Chondrocyte (in vitro differentiated cells): Measurements from ENCODE around the gene NYNRIN. TPM values are rescaled to one million over a fixed set of nuclear protein-coding genes. Genes with fewer than 3 reads are reported as not detected.

Experiments used
- DNase-seq: peaks from one replicate; pipeline ENCODE4 v3.0.0; 2021; ENCODE audit warnings: mixed read lengths, low spot score
- H3K27ac Mint-ChIP-seq: one replicate; pipeline ENCODE4 v1.8.0; 2021; ENCODE audit warnings: mild to moderate bottlenecking, moderate library complexity, mixed read lengths; ENCODE audit not compliant: unreplicated experiment
- H3K27me3 Mint-ChIP-seq: 2 replicates; pipeline ENCODE4 v1.8.0; 2021; ENCODE audit warnings: low read depth, mixed read lengths
- H3K36me3 Mint-ChIP-seq: 2 replicates; pipeline ENCODE4 v1.8.0; 2021; ENCODE audit warnings: low read depth, mixed read lengths
- H3K4me1 Mint-ChIP-seq: 2 replicates; pipeline ENCODE4 v1.8.0; 2021; ENCODE audit warnings: low read depth, mild to moderate bottlenecking, mixed read lengths
- H3K4me3 Mint-ChIP-seq: one replicate; pipeline ENCODE4 v1.8.0; 2021; ENCODE audit warnings: mild to moderate bottlenecking, moderate library complexity, mixed read lengths; ENCODE audit not compliant: unreplicated experiment
- H3K9me3 Mint-ChIP-seq: 2 replicates; pipeline ENCODE4 v1.8.0; 2021; ENCODE audit warnings: low read depth, mixed read lengths
- CTCF ChIP-seq: fragments of 200-600 bp; sonication (generic); IDR thresholded peaks from 2 replicates; pipeline ENCODE4 v1.5.0; 2021; ENCODE audit warnings: antibody characterized with exemption, mild to moderate bottlenecking, moderate library complexity
- total RNA-seq: library from RNA; stranded (reverse); gene quantifications from 3 replicates; pipeline ENCODE4 v1.2.1, GENCODE V29; 2021

The NYNRIN gene
- total RNA-seq, 1 donor from 2014 or later: 21.0 TPM

- peak overlapping the region; percentile 92 for H3K4me3 Mint-ChIP-seq
Measured at GRCh38 chr14:24366721-24367513, 31.9 kb upstream of the NYNRIN start.

GRCh38 chr14:24367514-24368211, 31.1 kb upstream of the NYNRIN start, which contains the start of gene NFATC4:
NFATC4 (plus strand) TSS chr14:24368184; CDS start chr14:24368341, 157 bp downstream.
- TF ChIP-seq CTCF: no peak
- H3K27ac Mint-ChIP-seq: peak within 1 kb of the TSS; percentile 98
- H3K4me1 Mint-ChIP-seq: peaks cover 41% of the 10 kb centered on the region
- no peaks in the 10 kb centered on the region for H3K9me3 Mint-ChIP-seq
- DNase-seq: no peak
- peaks cover 6% of the 10 kb centered on the region for H3K36me3 Mint-ChIP-seq
- H3K27me3 Mint-ChIP-seq: no peaks in the 10 kb centered on the region
- peak within 1 kb of the TSS; percentile 92 for H3K4me3 Mint-ChIP-seq

More at GRCh38 chr14:24366721-24367513, 31.9 kb upstream of the NYNRIN start:
- Mint-ChIP-seq H3K36me3 (peaks cover 2% of the 10 kb centered on the region), H3K4me1 (peaks cover 34% of the 10 kb centered on the region), H3K27me3 (no peaks in the 10 kb centered on the region), H3K27ac (peak overlapping the region; percentile 98), H3K9me3 (no peaks in the 10 kb centered on the region)
- peak; percentile 97 for DNase-seq
- no peak for TF ChIP-seq CTCF

- TF ChIP-seq CTCF: no peak
- peaks cover 44% of the 10 kb centered on the region for H3K4me1 Mint-ChIP-seq
- H3K36me3 Mint-ChIP-seq: peaks cover 7% of the 10 kb centered on the region
- peak overlapping the region; percentile 92 for H3K4me3 Mint-ChIP-seq
- H3K27ac Mint-ChIP-seq: peak overlapping the region; percentile 98
- H3K27me3 Mint-ChIP-seq: no peaks in the 10 kb centered on the region
- H3K9me3 Mint-ChIP-seq: no peaks in the 10 kb centered on the region
- no peak for DNase-seq
Measured at GRCh38 chr14:24368212-24368561, 30.6 kb upstream of the NYNRIN start.

GRCh38 chr14:24368562-24369252, 30.1 kb upstream of the NYNRIN start:
- peaks cover 44% of the 10 kb centered on the region for H3K4me1 Mint-ChIP-seq
- H3K27me3 Mint-ChIP-seq: no peaks in the 10 kb centered on the region
- H3K27ac Mint-ChIP-seq: peak overlapping the region; percentile 98
- peaks cover 10% of the 10 kb centered on the region for H3K36me3 Mint-ChIP-seq
- no peak for DNase-seq
- H3K9me3 Mint-ChIP-seq: no peaks in the 10 kb centered on the region
- peak overlapping the region; percentile 92 for H3K4me3 Mint-ChIP-seq
- peak; percentile 53 for TF ChIP-seq CTCF

- H3K27ac Mint-ChIP-seq: peak overlapping the region; percentile 81
- no peaks in the 10 kb centered on the region for H3K9me3 Mint-ChIP-seq
- no peaks in the 10 kb centered on the region for H3K27me3 Mint-ChIP-seq
- H3K4me3 Mint-ChIP-seq: peak overlapping the region; percentile 74
- peaks cover 17% of the 10 kb centered on the region for H3K36me3 Mint-ChIP-seq
- TF ChIP-seq CTCF: no peak
- H3K4me1 Mint-ChIP-seq: peaks cover 44% of the 10 kb centered on the region
- no peak for DNase-seq
Measured at GRCh38 chr14:24369463-24369862, 29.3 kb upstream of the NYNRIN start.
